K562 (cell line): ENCODE measurements around the gene COL8A2. TPM values are rescaled to one million over a fixed set of nuclear protein-coding genes. Genes with fewer than 3 reads are reported as not detected.
A peak's percentile ranks its signal among the peaks of the same experiment; 100 is the strongest.

Source experiments
- ATAC-seq: fragments of 200-7000 bp; cut with Tn5 transposase; 3 replicates; pipeline ENCODE4 v1.9.1; 2020; ENCODE audit warnings: moderate library complexity
- BruUV-seq: library from RNA; stranded (reverse); fragments of 400-500 nt; replicated peaks from 2 replicates; lab custom pipeline; 2021; lab: Mats Ljungman, UMichigan
- CTCF ChIA-PET: fragments of 300-600 bp; formaldehyde crosslinking; extraction: SDS; loops from one replicate; lab custom pipeline; 2021; ENCODE audit warnings: low intra/inter-chr PET ratio; lab: Yijun Ruan, JAX
- POLR2A ChIA-PET: fragments of 300-600, 350-650 bp; sonication (Branson Sonifier 250); formaldehyde crosslinking; extraction: SDS; loops from one replicate; lab custom pipeline; 2021; ENCODE audit warnings: antibody characterized with exemption, inconsistent platforms; lab: Yijun Ruan, JAX
- DNase-seq, 4 experiments: peaks; one replicate each; pipeline versions ENCODE4 v3.0.0 to v3.0.0-alpha.2; 2011 to 2018; ENCODE audit warnings: low spot score in 3 of 4, mixed read lengths in 3 of 4; ENCODE audit errors: extremely low read depth in 1 of 4
- FAIRE-seq: peaks from 2 replicates; lab custom pipeline; 2011; peaks lifted over from hg19 to GRCh38; lab: Jason Lieb, UNC
- H2AFZ ChIP-seq: 2 replicates; pipeline ENCODE4 v1.6.0; 2011; ENCODE audit warnings: low read depth, low read length, control low read depth, inconsistent platforms
- H3K27ac ChIP-seq: fragments of 200-600 bp; 3 replicates; pipeline ENCODE4 v1.8.0; 2011; ENCODE audit warnings: low read depth, mild to moderate bottlenecking, control low read depth, inconsistent platforms, low read length, moderate library complexity, mixed read lengths; ENCODE audit errors: extremely low read depth
- H3K27me3 ChIP-seq, 2 experiments: fragments of 300-600 bp in 1 of 2; 2 replicates in 1 of 2; 3 replicates in 1 of 2; pipeline versions ENCODE4 v1.6.0 to v1.8.0; 2011; ENCODE audit warnings: inconsistent platforms in 2 of 2, low read length in 2 of 2, mild to moderate bottlenecking in 1 of 2, mixed read lengths in 1 of 2, moderate library complexity in 1 of 2; ENCODE audit not compliant: control insufficient read depth in 2 of 2, insufficient read depth in 2 of 2
- H3K36me3 ChIP-seq: fragments of 300-600 bp; 3 replicates; pipeline ENCODE4 v1.8.0; 2011; ENCODE audit warnings: mild to moderate bottlenecking, low read length, inconsistent platforms; ENCODE audit not compliant: control insufficient read depth, insufficient read depth
- H3K4me1 ChIP-seq, 2 experiments: fragments of 200-600 bp in 1 of 2; replicated peaks in 1 of 2; 2 replicates in 1 of 2; 3 replicates in 1 of 2; pipeline versions ENCODE4 v1.5.1 to v1.8.0; 2011; ENCODE audit warnings: inconsistent platforms in 2 of 2, low read length in 2 of 2, mild to moderate bottlenecking in 1 of 2, mixed read lengths in 1 of 2, moderate library complexity in 1 of 2; ENCODE audit not compliant: control insufficient read depth in 2 of 2, insufficient read depth in 2 of 2
- H3K4me2 ChIP-seq: 2 replicates; pipeline ENCODE4 v1.6.1; 2011; ENCODE audit warnings: low read length, control low read depth, inconsistent platforms, mixed read lengths; ENCODE audit not compliant: insufficient read depth
- H3K4me3 ChIP-seq: fragments of 200-600 bp; sonication (generic), shearing (Covaris generic); 2 replicates; pipeline ENCODE4 v1.5.1; 2016; ENCODE audit warnings: control low read depth, inconsistent platforms
- H3K79me2 ChIP-seq: fragments of 200-600 bp; 3 replicates; pipeline ENCODE4 v1.8.0; 2011; ENCODE audit warnings: low read length, inconsistent platforms; ENCODE audit not compliant: control insufficient read depth, insufficient read depth
- H3K9ac ChIP-seq, 2 experiments: 2 replicates each; pipeline versions ENCODE4 v1.6.0 to v1.6.1; 2011; ENCODE audit warnings: low read depth in 2 of 2, low read length in 2 of 2, control low read depth in 1 of 2, inconsistent platforms in 1 of 2, mild to moderate bottlenecking in 1 of 2, mixed read lengths in 1 of 2; ENCODE audit not compliant: insufficient read depth in 1 of 2
- H3K9me1 ChIP-seq: one replicate; pipeline ENCODE4 v1.6.0; 2011; ENCODE audit warnings: inconsistent platforms, mild to moderate bottlenecking, low read length, moderate library complexity; ENCODE audit not compliant: control insufficient read depth, insufficient read depth
- H3K9me3 ChIP-seq: replicated peaks from 2 replicates; pipeline ENCODE4 v1.5.1; 2011; ENCODE audit warnings: low read depth, low read length, inconsistent platforms; ENCODE audit not compliant: control insufficient read depth, insufficient read depth
- H4K20me1 ChIP-seq: replicated peaks from 2 replicates; pipeline ENCODE4 v1.6.1; 2011; ENCODE audit warnings: low read length, inconsistent platforms, mixed read lengths; ENCODE audit not compliant: control insufficient read depth, insufficient read depth
- DDX20 ChIP-seq: fragments of 450-650 bp; IDR thresholded peaks from 2 replicates; pipeline ENCODE4 v1.6.1; 2016; ENCODE audit warnings: missing genetic modification characterization, low read depth, mild to moderate bottlenecking, missing compliant biosample characterization, moderate library complexity
- HNRNPLL ChIP-seq: fragments of 200-400 bp; formaldehyde crosslinking; IDR thresholded peaks from 2 replicates; pipeline ENCODE4 v1.6.1; 2017; ENCODE audit warnings: low read length, low read depth, mild to moderate bottlenecking; ENCODE audit not compliant: poor library complexity, severe bottlenecking
- MXI1 ChIP-seq: IDR thresholded peaks from 2 replicates; pipeline ENCODE4 v1.6.1; 2011; ENCODE audit warnings: low read depth, mild to moderate bottlenecking, improper control_type of control experiment, low read length
- NCOA4 ChIP-seq: fragments of 450-650 bp; IDR thresholded peaks from 2 replicates; pipeline ENCODE4 v1.6.1; 2018; ENCODE audit warnings: mild to moderate bottlenecking; ENCODE audit not compliant: partially characterized antibody
- PTRF ChIP-seq: fragments of 450-650 bp; IDR thresholded peaks from 2 replicates; pipeline ENCODE4 v1.6.1; 2016; ENCODE audit warnings: mild to moderate bottlenecking, missing genetic modification characterization, missing compliant biosample characterization
- SETDB1 ChIP-seq: IDR thresholded peaks from one replicate; pipeline ENCODE4 v1.6.1; 2012; ENCODE audit warnings: low read length, control low read depth, inconsistent platforms
- SP1 ChIP-seq: sonication (generic); formaldehyde crosslinking; IDR thresholded peaks from 2 replicates; pipeline ENCODE4 v1.8.1; 2022; ENCODE audit warnings: mild to moderate bottlenecking, missing genetic modification reagents
- ZNF165 ChIP-seq: fragments of 250-450 bp; sonication (Bioruptor Pico); IDR thresholded peaks from 2 replicates; pipeline ENCODE4 v1.4.0; 2020; ENCODE audit warnings: borderline replicate concordance
- ZNF224 ChIP-seq: sonication (generic); formaldehyde crosslinking; IDR thresholded peaks from 2 replicates; pipeline ENCODE4 v1.8.0; 2022; ENCODE audit warnings: mild to moderate bottlenecking, missing genetic modification reagents
- ZNF232 ChIP-seq: sonication (generic); formaldehyde crosslinking; IDR thresholded peaks from 2 replicates; pipeline ENCODE4 v1.8.0; 2022; ENCODE audit warnings: mild to moderate bottlenecking, missing genetic modification reagents
- ZNF24 ChIP-seq: fragments of 450-650 bp; IDR thresholded peaks from 2 replicates; pipeline ENCODE4 v1.6.1; 2016
- ZNF282 ChIP-seq: sonication (generic); formaldehyde crosslinking; IDR thresholded peaks from 2 replicates; pipeline ENCODE4 v1.8.1; 2023; ENCODE audit warnings: missing genetic modification reagents
- WGBS: fragments of 100-300 bp; shearing (Covaris generic); methylation state at CpG from one replicate; pipeline ENCODE4 v1.1.6; 2016; ENCODE audit warnings: low coverage, mixed read lengths; ENCODE audit not compliant: insufficient coverage; ENCODE audit errors: missing lambda C conversion rate; 5-methylcytosine and 5-hydroxymethylcytosine counted together
- in situ Hi-C: fragments of 300-500 bp; cut with MboI; formaldehyde crosslinking; loops from 4 replicates; pipeline ENCODE4 v1.15.0; 2018; ENCODE audit warnings: inconsistent platforms, mixed read lengths
- intact Hi-C: fragments of 100-400 bp; cut with micrococcal nuclease; formaldehyde crosslinking; loops from 2 replicates; pipeline ENCODE4 v1.14.2; 2022
- polyA plus RNA-seq, 8 experiments: library from polyadenylated mRNA; depleted of rRNA in 4 of 8; stranded (reverse) in 5 of 8; unstranded in 3 of 8; fragments of >200 nt; fragmentation: Nextera tagmentation in 2 of 8; fragmentation: Illumina TruSeq in 1 of 8; extraction: Ambion mirVana in 2 of 8; extraction: Trizol in 1 of 8; gene quantifications; 2 replicates each; pipeline versions ENCODE4 v1.2.1 to v1.2.3, GENCODE V29; 2011 to 2014; ENCODE audit warnings: inconsistent platforms in 1 of 8, missing spikeins in 1 of 8
- total RNA-seq, 7 experiments: library from RNA; depleted of rRNA in 6 of 7; stranded (reverse); fragments of >200 nt in 6 of 7; fragmentation: Illumina TruSeq in 2 of 7; extraction: Trizol in 2 of 7; gene quantifications; 2 replicates each; pipeline versions ENCODE4 v1.2.1 to v1.2.3, GENCODE V29; 2011 to 2021; ENCODE audit warnings: low replicate concordance in 1 of 7
- TF ChIP-seq, protein P1 (sequence below): fragments of 450-650 bp; IDR thresholded peaks from 2 replicates; pipeline ENCODE4 v1.6.1; 2016; ENCODE audit warnings: mild to moderate bottlenecking
- TF ChIP-seq, protein P2 (sequence below): sonication (generic); formaldehyde crosslinking; IDR thresholded peaks from 2 replicates; pipeline ENCODE4 v1.4.0; 2020; ENCODE audit warnings: mild to moderate bottlenecking, missing genetic modification reagents
- TF ChIP-seq, protein P3 (sequence below): IDR thresholded peaks from 3 replicates; pipeline ENCODE4 v1.6.1; 2011; ENCODE audit warnings: borderline replicate concordance, mild to moderate bottlenecking, moderate library complexity; ENCODE audit not compliant: insufficient read length; ENCODE audit errors: extremely low read depth

COL8A2 gene
- total and polyA plus RNA-seq, 9 of the 15 experiments (the other 6 are each of a cell fraction or from before 2014, with no cell fraction given) = 0.03 to 0.14 (median 0.04) TPM; not detected in 5

DNA sequence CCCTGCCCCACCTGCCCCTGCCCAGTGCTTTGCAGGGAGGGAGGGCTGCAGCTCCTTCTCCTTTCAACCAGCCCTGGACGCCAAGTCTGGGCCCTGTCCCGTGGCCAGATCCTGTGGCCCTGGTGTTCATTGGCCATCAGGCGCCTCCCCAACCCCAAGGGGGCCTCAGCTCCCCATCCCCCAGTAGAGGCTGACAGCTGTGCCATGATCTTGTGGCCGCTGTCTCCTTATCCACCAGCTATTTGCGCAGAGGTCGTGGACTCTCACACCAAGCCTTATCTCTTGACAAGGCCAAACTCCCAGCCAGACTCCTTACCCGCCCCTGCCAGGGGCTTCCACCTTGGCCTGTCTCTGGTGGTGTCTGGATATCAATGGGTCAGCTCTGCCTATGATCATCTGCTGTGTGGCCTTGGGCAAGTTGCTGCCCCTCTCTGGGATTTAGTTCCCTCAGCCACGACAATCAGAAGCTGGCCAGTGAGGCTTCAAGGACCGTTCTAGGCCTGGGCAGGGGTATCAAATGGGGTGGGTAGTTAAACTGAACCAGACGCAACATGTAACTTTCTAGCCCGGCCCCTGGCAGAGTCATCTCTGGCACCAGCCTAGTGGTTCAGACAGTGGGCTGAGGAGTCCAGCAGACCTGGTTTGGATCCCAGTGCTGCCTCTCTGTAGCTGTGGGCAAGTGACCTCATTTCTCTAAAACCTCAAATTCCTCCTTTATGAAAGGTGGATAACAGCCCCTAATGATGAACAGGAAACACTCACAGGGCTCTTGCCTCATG lies 3.3 kb upstream of the COL8A2 start:
- ChIA-PET POLR2A (interaction anchor here (0.6 to 2.3 kb wide), 10 partner anchors 10 to 239 kb away, joined by 3 to 19 read pairs (median 4); partner anchors contain the start of genes SH3D21 and TRAPPC3), CTCF (no interaction called here)
- in situ Hi-C loops (no loop called here), intact Hi-C loops (no loop called here)
- H2AFZ ChIP-seq = 0 out of 2 replicates have a peak overlapping the region, but pooled peaks have one; percentile 23
- BruUV-seq = no TSS peak
- H3K4me2 ChIP-seq = peak overlapping the region; percentile 41
- H3K79me2 ChIP-seq = no peaks in the 10 kb centered on the region
- H3K9ac ChIP-seq = peak overlapping the region in 1 of 2 experiments; percentile 80; a peak in 2 of 4 replicates
- 24% methylated on average over 11 of the region's 11 CpGs for WGBS
- peak; percentile 65 for ATAC-seq
- H3K9me1 ChIP-seq = no peaks in the 10 kb centered on the region
- FAIRE-seq = peak; percentile 70
- peak; percentile 71 to 83 (median 78) for DNase-seq
- peaks cover 16 to 42% of the 10 kb centered on the region in 2 experiments for H3K4me1 ChIP-seq
- 0 out of 5 replicates have a peak, but pooled peaks cover 0 to 4% of the 10 kb centered on the region in 2 experiments for H3K27me3 ChIP-seq
- H4K20me1 ChIP-seq = no peaks in the 10 kb centered on the region
- no peak overlapping the region for H3K4me3 ChIP-seq
- no peaks in the 10 kb centered on the region for H3K9me3 ChIP-seq
- no peak overlapping the region for H3K27ac ChIP-seq
- H3K36me3 ChIP-seq = no peaks in the 10 kb centered on the region
- TF ChIP-seq ZNF24 (no peak), HNRNPLL (peak; percentile 98), ZNF165 (CRISPR knock-in tag) (no peak), NCOA4 (no peak), ZNF224 (CRISPR knock-in tag) (no peak), SP1 (CRISPR knock-in tag) (no peak), ZNF282 (CRISPR knock-in tag) (no peak), ZNF232 (CRISPR knock-in tag) (no peak), DDX20 (tag) (no peak), SETDB1 (no peak), MXI1 (no peak), PTRF (tag) (no peak)
- TF ChIP-seq, protein P1, sequence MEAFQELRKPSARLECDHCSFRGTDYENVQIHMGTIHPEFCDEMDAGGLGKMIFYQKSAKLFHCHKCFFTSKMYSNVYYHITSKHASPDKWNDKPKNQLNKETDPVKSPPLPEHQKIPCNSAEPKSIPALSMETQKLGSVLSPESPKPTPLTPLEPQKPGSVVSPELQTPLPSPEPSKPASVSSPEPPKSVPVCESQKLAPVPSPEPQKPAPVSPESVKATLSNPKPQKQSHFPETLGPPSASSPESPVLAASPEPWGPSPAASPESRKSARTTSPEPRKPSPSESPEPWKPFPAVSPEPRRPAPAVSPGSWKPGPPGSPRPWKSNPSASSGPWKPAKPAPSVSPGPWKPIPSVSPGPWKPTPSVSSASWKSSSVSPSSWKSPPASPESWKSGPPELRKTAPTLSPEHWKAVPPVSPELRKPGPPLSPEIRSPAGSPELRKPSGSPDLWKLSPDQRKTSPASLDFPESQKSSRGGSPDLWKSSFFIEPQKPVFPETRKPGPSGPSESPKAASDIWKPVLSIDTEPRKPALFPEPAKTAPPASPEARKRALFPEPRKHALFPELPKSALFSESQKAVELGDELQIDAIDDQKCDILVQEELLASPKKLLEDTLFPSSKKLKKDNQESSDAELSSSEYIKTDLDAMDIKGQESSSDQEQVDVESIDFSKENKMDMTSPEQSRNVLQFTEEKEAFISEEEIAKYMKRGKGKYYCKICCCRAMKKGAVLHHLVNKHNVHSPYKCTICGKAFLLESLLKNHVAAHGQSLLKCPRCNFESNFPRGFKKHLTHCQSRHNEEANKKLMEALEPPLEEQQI = no peak
- TF ChIP-seq, protein P2, sequence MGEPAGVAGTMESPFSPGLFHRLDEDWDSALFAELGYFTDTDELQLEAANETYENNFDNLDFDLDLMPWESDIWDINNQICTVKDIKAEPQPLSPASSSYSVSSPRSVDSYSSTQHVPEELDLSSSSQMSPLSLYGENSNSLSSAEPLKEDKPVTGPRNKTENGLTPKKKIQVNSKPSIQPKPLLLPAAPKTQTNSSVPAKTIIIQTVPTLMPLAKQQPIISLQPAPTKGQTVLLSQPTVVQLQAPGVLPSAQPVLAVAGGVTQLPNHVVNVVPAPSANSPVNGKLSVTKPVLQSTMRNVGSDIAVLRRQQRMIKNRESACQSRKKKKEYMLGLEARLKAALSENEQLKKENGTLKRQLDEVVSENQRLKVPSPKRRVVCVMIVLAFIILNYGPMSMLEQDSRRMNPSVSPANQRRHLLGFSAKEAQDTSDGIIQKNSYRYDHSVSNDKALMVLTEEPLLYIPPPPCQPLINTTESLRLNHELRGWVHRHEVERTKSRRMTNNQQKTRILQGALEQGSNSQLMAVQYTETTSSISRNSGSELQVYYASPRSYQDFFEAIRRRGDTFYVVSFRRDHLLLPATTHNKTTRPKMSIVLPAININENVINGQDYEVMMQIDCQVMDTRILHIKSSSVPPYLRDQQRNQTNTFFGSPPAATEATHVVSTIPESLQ (CRISPR knock-in tag) = no peak
- TF ChIP-seq, protein P3, sequence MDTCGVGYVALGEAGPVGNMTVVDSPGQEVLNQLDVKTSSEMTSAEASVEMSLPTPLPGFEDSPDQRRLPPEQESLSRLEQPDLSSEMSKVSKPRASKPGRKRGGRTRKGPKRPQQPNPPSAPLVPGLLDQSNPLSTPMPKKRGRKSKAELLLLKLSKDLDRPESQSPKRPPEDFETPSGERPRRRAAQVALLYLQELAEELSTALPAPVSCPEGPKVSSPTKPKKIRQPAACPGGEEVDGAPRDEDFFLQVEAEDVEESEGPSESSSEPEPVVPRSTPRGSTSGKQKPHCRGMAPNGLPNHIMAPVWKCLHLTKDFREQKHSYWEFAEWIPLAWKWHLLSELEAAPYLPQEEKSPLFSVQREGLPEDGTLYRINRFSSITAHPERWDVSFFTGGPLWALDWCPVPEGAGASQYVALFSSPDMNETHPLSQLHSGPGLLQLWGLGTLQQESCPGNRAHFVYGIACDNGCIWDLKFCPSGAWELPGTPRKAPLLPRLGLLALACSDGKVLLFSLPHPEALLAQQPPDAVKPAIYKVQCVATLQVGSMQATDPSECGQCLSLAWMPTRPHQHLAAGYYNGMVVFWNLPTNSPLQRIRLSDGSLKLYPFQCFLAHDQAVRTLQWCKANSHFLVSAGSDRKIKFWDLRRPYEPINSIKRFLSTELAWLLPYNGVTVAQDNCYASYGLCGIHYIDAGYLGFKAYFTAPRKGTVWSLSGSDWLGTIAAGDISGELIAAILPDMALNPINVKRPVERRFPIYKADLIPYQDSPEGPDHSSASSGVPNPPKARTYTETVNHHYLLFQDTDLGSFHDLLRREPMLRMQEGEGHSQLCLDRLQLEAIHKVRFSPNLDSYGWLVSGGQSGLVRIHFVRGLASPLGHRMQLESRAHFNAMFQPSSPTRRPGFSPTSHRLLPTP = no peak
